ENCODE measurements around the gene NBPF26. TPM values are rescaled to one million over a fixed set of nuclear protein-coding genes. Genes with fewer than 3 reads are reported as not detected.
"Not testable (repeated sequence)": the region's sequence is repeated elsewhere in the genome, so short reads cannot be mapped to it uniquely, and the experiment has no call there.

The NBPF26 gene
- total and polyA plus RNA-seq, 2 of the 8 experiments (the other 6 are each of a cell fraction or from before 2014, with no cell fraction given) = 3.4 to 4.7 TPM

- H3K4me1 ChIP-seq (replicated peaks in 1 of 4; ENCODE audit: control insufficient read depth in 3 of 4, insufficient read depth in 4 of 4, low read length in 3 of 4); H3K4ac ChIP-seq (replicated peaks; ENCODE audit: insufficient read length, low read depth, low read length); H2BK12ac ChIP-seq (ENCODE audit: low read depth, low read length); H2BK15ac ChIP-seq (ENCODE audit: low read length); H2BK20ac ChIP-seq (ENCODE audit: low read length); H4K8ac ChIP-seq (ENCODE audit: extremely low read depth, insufficient read depth, low read length); H3K56ac ChIP-seq (replicated peaks; ENCODE audit: insufficient read length, low read depth, low read length); H4K5ac ChIP-seq (ENCODE audit: insufficient read length, low read depth, low read length); H3K27me3 ChIP-seq (replicated peaks in 1 of 4; ENCODE audit: control insufficient read depth in 3 of 4, extremely low read depth in 1 of 4, insufficient read depth in 3 of 4, low read length in 3 of 4); H4K91ac ChIP-seq (replicated peaks; ENCODE audit: insufficient read length, low read length); H2AK5ac ChIP-seq (ENCODE audit: low read depth, low read length); H3K36me3 ChIP-seq (ENCODE audit: control insufficient read depth in 2 of 4, insufficient read depth in 4 of 4, low read length in 3 of 4); H3K79me1 ChIP-seq (ENCODE audit: low read depth, low read length); CTCF ChIA-PET (ENCODE audit: partially characterized antibody); FAIRE-seq; H4K20me1 ChIP-seq (replicated peaks in 1 of 2; ENCODE audit: control insufficient read depth in 1 of 2, insufficient read depth in 2 of 2, low read length in 2 of 2); H3K23me2 ChIP-seq (ENCODE audit: low read depth, low read length); H2AFZ ChIP-seq (ENCODE audit: low read length); H3K79me2 ChIP-seq (ENCODE audit: control insufficient read depth in 1 of 2, insufficient read depth in 2 of 2, low read length in 2 of 2); H2BK120ac ChIP-seq (replicated peaks; ENCODE audit: low read depth, low read length); H3K14ac ChIP-seq (ENCODE audit: insufficient read length); H3K18ac ChIP-seq (ENCODE audit: extremely low read depth, low read length); H3K23ac ChIP-seq (ENCODE audit: insufficient read length); H3K9me3 ChIP-seq (ENCODE audit: insufficient read depth in 2 of 2, low read depth in 1 of 2, low read length in 1 of 2): not testable (repeated sequence)
- H3K4me3 ChIP-seq (ENCODE audit: extremely low read depth in 1 of 4, insufficient read depth in 2 of 4, low read depth in 3 of 4, low read length in 4 of 4) = peak overlapping the region in 1 of 4 experiments; percentile 35; a peak in 2 of 8 replicates
- POLR2A ChIA-PET (ENCODE audit: partially characterized antibody) = interaction anchor here (1.2 kb wide), 1 partner anchor 91 kb away, joined by 3 read pairs; no protein-coding TSS in a partner anchor
- peak overlapping the region; percentile 70; the same call in 1 of the 2 replicates for H3K27ac ChIP-seq (ENCODE audit: low read depth, low read length)
- WGBS, 2 experiments (ENCODE audit: extremely low coverage in 1 of 2, insufficient coverage in 1 of 2, insufficient read length in 1 of 2, insufficient replicate concordance in 2 of 2, low coverage in 1 of 2, low lambda C conversion rate in 2 of 2, missing lambda C conversion rate in 1 of 2) = 1% methylated on average over 18 of the region's 50 CpGs; no CpG with 5 or more reads in 1 of the 2 experiments
- DNase-seq (ENCODE audit: low read depth in 1 of 2, low spot score in 2 of 2) = peak; percentile 51 to 78
- peak overlapping the region in 1 of 4 experiments; percentile 54; a peak in 3 of 7 replicates for H3K9ac ChIP-seq (replicated peaks in 1 of 4; ENCODE audit: extremely low read depth in 1 of 4, low read depth in 3 of 4, low read length in 3 of 4)
- peak overlapping the region; percentile 21 to 24; a peak in 1 of 4 replicates for H3K4me2 ChIP-seq (ENCODE audit: insufficient read depth in 1 of 2, low read depth in 2 of 2, low read length in 2 of 2)
- H2BK5ac ChIP-seq (ENCODE audit: low read depth, low read length) = 0 out of 2 replicates have a peak overlapping the region, but pooled peaks have one; percentile 66
- TF ChIP-seq MAFK (IDR thresholded peaks at IDR 0.05; ENCODE audit: low read depth, low read length) (peak; percentile 36; the same call in 1 of the 2 replicates), CEBPB (IDR thresholded peaks at IDR 0.05; ENCODE audit: low read depth, low read length) (peak; percentile 80), GTF2F1 (IDR thresholded peaks at IDR 0.05; ENCODE audit: borderline replicate concordance, low read depth, low read length) (peak; percentile 83), SP1 (IDR thresholded peaks at IDR 0.05; ENCODE audit: low read depth, low read length) (0 out of 2 replicates have a peak, but pooled peaks have one; percentile 51), BCL11A (IDR thresholded peaks at IDR 0.05; ENCODE audit: low read depth in 2 of 2, low read length in 2 of 2) (peak in 1 of 2 experiments; percentile 47), POLR2AphosphoS5 (IDR thresholded peaks at IDR 0.05; ENCODE audit: low read depth, low read length) (peak; percentile 95), TAF1 (IDR thresholded peaks at IDR 0.05; ENCODE audit: low read depth, low read length) (peak; percentile 14; the same call in 1 of the 2 replicates), BACH1 (IDR thresholded peaks at IDR 0.05; ENCODE audit: low read length) (peak; percentile 61; the same call in 1 of the 2 replicates), TBP (IDR thresholded peaks at IDR 0.05; ENCODE audit: low read depth, low read length) (peak; percentile 77; the same call in 1 of the 2 replicates), CREB1 (IDR thresholded peaks at IDR 0.05) (peak; percentile 35), HDAC2 (IDR thresholded peaks at IDR 0.05; ENCODE audit: borderline replicate concordance in 1 of 2, low read depth in 2 of 2, low read length in 2 of 2) (0 out of 4 replicates have a peak, but pooled peaks of 1 of the 2 experiments have one; percentile 78), TAF7 (optimal IDR thresholded peaks at IDR 0.05; ENCODE audit: borderline replicate concordance, low read depth, low read length) (peak; percentile 97), POLR2A (IDR thresholded peaks at IDR 0.05; ENCODE audit: control extremely low read depth in 1 of 2, low read depth in 2 of 2, low read length in 2 of 2) (peak; percentile 95)
These were observed 127.0 kb downstream of the NBPF26 start for GRCh38 chr1:120850537-120851421.
